Measurements from ENCODE around the gene PRR20A.
"Not testable (repeated sequence)": the region's sequence is repeated elsewhere in the genome, so short reads cannot be mapped to it uniquely, and the experiment has no call there.

Gene PRR20A

GRCh38 chr13:57140235-57140968 is at the start of gene PRR20A:
Gene PRR20A, plus strand, starts transcription at chr13:57140918. Its CDS starts 387 bp downstream, at chr13:57141305.
- not testable (repeated sequence) for DNase-seq (ENCODE audit: low spot score)

GRCh38 chr13:57114945-57115344 is 25.8 kb upstream of the PRR20A start:
- no peak for DNase-seq (ENCODE audit: low spot score)

- DNase-seq (ENCODE audit: low spot score) = peak; percentile 73
These were observed 17.0 kb upstream of the PRR20A start for GRCh38 chr13:57123681-57124080.

- DNase-seq (ENCODE audit: low spot score) = no peak
These were observed 11.8 kb upstream of the PRR20A start for GRCh38 chr13:57128909-57129308.

GRCh38 chr13:57136093-57136492 is 4.6 kb upstream of the PRR20A start:
- no peak for DNase-seq (ENCODE audit: low spot score)

GRCh38 chr13:57137585-57137984 is 3.1 kb upstream of the PRR20A start:
- no peak for DNase-seq (ENCODE audit: low spot score)

GRCh38 chr13:57138988-57139387 is 1.7 kb upstream of the PRR20A start:
- no peak for DNase-seq (ENCODE audit: low spot score)

GRCh38 chr13:57139781-57140180 is 937 bp upstream of the PRR20A start:
- not testable (repeated sequence) for DNase-seq (ENCODE audit: low spot score)

- not testable (repeated sequence) for DNase-seq (ENCODE audit: low spot score)
These were observed 6.5 kb downstream of the PRR20A start, which contains the start of gene PRR20B for GRCh38 chr13:57147188-57147587. Gene PRR20B, plus strand, starts transcription at chr13:57147488. Its CDS starts 387 bp downstream, at chr13:57147875.

GRCh38 chr13:57148106-57148505 is 7.4 kb downstream of the PRR20A start:
- DNase-seq (ENCODE audit: low spot score) = not testable (repeated sequence)

GRCh38 chr13:57153761-57154160 is 13.0 kb downstream of the PRR20A start, which contains the start of gene PRR20C:
Gene PRR20C, plus strand, starts transcription at chr13:57154061. Its CDS starts 387 bp downstream, at chr13:57154448.
- DNase-seq (ENCODE audit: low spot score) = not testable (repeated sequence)

GRCh38 chr13:57160332-57160731 is 19.6 kb downstream of the PRR20A start, which contains the start of gene PRR20D:
Gene PRR20D, plus strand, starts transcription at chr13:57160632. Its CDS starts 387 bp downstream, at chr13:57161019.
- DNase-seq (ENCODE audit: low spot score) = not testable (repeated sequence)

GRCh38 chr13:57166897-57167296 is 26.2 kb downstream of the PRR20A start, which contains the start of gene PRR20E:
Gene PRR20E, plus strand, starts transcription at chr13:57167197. Its CDS starts 387 bp downstream, at chr13:57167584.
- DNase-seq (ENCODE audit: low spot score) = not testable (repeated sequence)

GRCh38 chr13:57191667-57192066 is 50.9 kb downstream of the PRR20A start:
- no peak for DNase-seq (ENCODE audit: low spot score)

All from left forelimb (tissue), 1 donor.